Keratinocyte (primary cell): ENCODE measurements around the gene AKAP13. TPM values are rescaled to one million over a fixed set of nuclear protein-coding genes. Genes with fewer than 3 reads are reported as not detected.

Source experiments
- DNase-seq: peaks from one replicate; pipeline ENCODE4 v3.0.0-alpha.2; 2011; ENCODE audit warnings: low read depth, missing footprints, low spot score
- FAIRE-seq: peaks from 2 replicates; lab custom pipeline; 2011; peaks lifted over from hg19 to GRCh38; lab: Jason Lieb, UNC
- H2AFZ ChIP-seq: 2 replicates; pipeline ENCODE4 v1.6.0; 2012; ENCODE audit warnings: low read length, control low read depth, inconsistent platforms; ENCODE audit not compliant: control insufficient read depth
- H3K27ac ChIP-seq: 2 replicates; pipeline ENCODE4 v1.5.1; 2011; ENCODE audit warnings: low read length; ENCODE audit not compliant: control insufficient read depth, insufficient read depth
- H3K27me3 ChIP-seq: 3 replicates; pipeline ENCODE4 v1.6.0; 2011; ENCODE audit warnings: low read length; ENCODE audit not compliant: control insufficient read depth, insufficient read depth; ENCODE audit errors: extremely low read depth
- H3K36me3 ChIP-seq, 2 experiments: 2 replicates in 1 of 2; 3 replicates in 1 of 2; pipeline ENCODE4 v1.5.1; 2011; ENCODE audit warnings: low read length in 2 of 2, mild to moderate bottlenecking in 1 of 2; ENCODE audit not compliant: control insufficient read depth in 2 of 2, insufficient read depth in 2 of 2; ENCODE audit errors: extremely low read depth in 1 of 2
- H3K4me1 ChIP-seq: 3 replicates; pipeline ENCODE4 v1.5.1; 2011; ENCODE audit warnings: low read length; ENCODE audit not compliant: control insufficient read depth, insufficient read depth; ENCODE audit errors: extremely low read depth
- H3K4me2 ChIP-seq: 3 replicates; pipeline ENCODE4 v1.6.0; 2011; ENCODE audit warnings: low read depth, low read length; ENCODE audit not compliant: control insufficient read depth, insufficient read depth; ENCODE audit errors: extremely low read depth
- H3K4me3 ChIP-seq, 3 experiments: fragments of 200-600 bp in 1 of 3; sonication (generic) in 1 of 3; 2 replicates in 2 of 3; 3 replicates in 1 of 3; pipeline ENCODE4 v1.5.1; 2011 to 2016; ENCODE audit warnings: low read length in 3 of 3, mild to moderate bottlenecking in 3 of 3, control low read depth in 2 of 3, inconsistent platforms in 1 of 3, low read depth in 1 of 3, mixed read lengths in 1 of 3, mixed run types in 1 of 3, moderate library complexity in 1 of 3; ENCODE audit not compliant: control insufficient read depth in 2 of 3, insufficient read depth in 2 of 3; ENCODE audit errors: extremely low read depth in 1 of 3
- H3K79me2 ChIP-seq: 2 replicates; pipeline ENCODE4 v1.6.0; 2012; ENCODE audit warnings: low read length; ENCODE audit not compliant: control insufficient read depth, insufficient read depth
- H3K9ac ChIP-seq: 3 replicates; pipeline ENCODE4 v1.6.0; 2011; ENCODE audit warnings: low read length; ENCODE audit not compliant: control insufficient read depth, insufficient read depth; ENCODE audit errors: extremely low read depth
- H3K9me1 ChIP-seq: 3 replicates; pipeline ENCODE4 v1.6.0; 2011; ENCODE audit warnings: low read length; ENCODE audit not compliant: control insufficient read depth, insufficient read depth; ENCODE audit errors: extremely low read depth
- H3K9me3 ChIP-seq: 2 replicates; pipeline ENCODE4 v1.5.1; 2012; ENCODE audit warnings: low read depth, low read length; ENCODE audit not compliant: control insufficient read depth
- H4K20me1 ChIP-seq: 3 replicates; pipeline ENCODE4 v1.6.0; 2011; ENCODE audit warnings: low read length; ENCODE audit not compliant: control insufficient read depth, insufficient read depth; ENCODE audit errors: extremely low read depth
- EZH2 ChIP-seq: IDR thresholded peaks from one replicate; pipeline ENCODE4 v1.6.1; 2012; ENCODE audit warnings: inconsistent platforms, mild to moderate bottlenecking, low read length, moderate library complexity
- dilution Hi-C: fragments of 300-500 bp; cut with MboI; formaldehyde crosslinking; loops from one replicate; pipeline ENCODE4 v1.7.0; 2020; ENCODE audit warnings: low sequenced_read_pairs; ENCODE audit not compliant: extremely low pct_ligation_motif_present
- polyA plus RNA-seq, 5 experiments: library from polyadenylated mRNA; depleted of rRNA in 3 of 5; stranded (reverse) in 3 of 5; stranded (forward) in 1 of 5; unstranded in 1 of 5; fragments of >200 nt; gene quantifications; 1 replicate in 1 of 5; 2 replicates in 3 of 5; 3 replicates in 1 of 5; pipeline versions ENCODE4 v1.2.1 to v1.2.3, GENCODE V29; 2011 to 2012; ENCODE audit warnings: missing spikeins in 2 of 5, low read depth in 1 of 5, low replicate concordance in 1 of 5
- TF ChIP-seq, protein P1 (sequence below), 3 experiments: IDR thresholded peaks in 1 of 3; conservative IDR thresholded peaks in 1 of 3; optimal IDR thresholded peaks in 1 of 3; 2 replicates in 2 of 3; 3 replicates in 1 of 3; pipeline versions ENCODE3 to v1.5.1; 2011; ENCODE audit warnings: low read length in 3 of 3, mild to moderate bottlenecking in 3 of 3, moderate library complexity in 2 of 3, control low read depth in 1 of 3, inconsistent platforms in 1 of 3; ENCODE audit not compliant: insufficient read depth in 2 of 3; ENCODE audit errors: extremely low read depth in 1 of 3

AKAP13 gene
- polyA plus RNA-seq, 1 donor (not counting 4 experiments of a cell fraction or from before 2014, with no cell fraction given), result 16.7 TPM

DNA sequence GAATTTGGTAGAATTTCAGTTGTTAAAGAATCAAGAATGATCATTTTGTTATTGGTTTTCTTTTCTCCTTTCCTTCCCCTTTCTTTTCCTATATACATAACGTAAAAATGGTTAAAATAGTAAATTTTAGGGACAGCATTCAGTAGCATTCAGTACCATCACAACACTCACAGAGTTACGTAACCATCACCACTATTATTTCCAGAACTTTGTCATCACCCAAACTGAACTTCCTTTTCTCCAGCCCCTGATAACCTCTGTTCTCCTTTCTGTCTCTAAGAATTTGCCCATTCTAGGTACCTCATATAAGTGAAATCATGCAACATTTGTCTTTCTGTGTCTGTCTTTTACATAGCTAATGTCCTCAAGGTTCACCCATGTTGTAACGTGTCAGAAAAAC is 165.3 kb downstream of the AKAP13 start:
- H4K20me1 ChIP-seq, result no peaks in the 10 kb centered on the region
- H3K9ac ChIP-seq, result no peak overlapping the region
- peaks cover 0 to 10% of the 10 kb centered on the region in 2 experiments for H3K36me3 ChIP-seq
- H3K9me3 ChIP-seq, result no peaks in the 10 kb centered on the region
- TF ChIP-seq EZH2, result no peak
- TF ChIP-seq, protein P1, sequence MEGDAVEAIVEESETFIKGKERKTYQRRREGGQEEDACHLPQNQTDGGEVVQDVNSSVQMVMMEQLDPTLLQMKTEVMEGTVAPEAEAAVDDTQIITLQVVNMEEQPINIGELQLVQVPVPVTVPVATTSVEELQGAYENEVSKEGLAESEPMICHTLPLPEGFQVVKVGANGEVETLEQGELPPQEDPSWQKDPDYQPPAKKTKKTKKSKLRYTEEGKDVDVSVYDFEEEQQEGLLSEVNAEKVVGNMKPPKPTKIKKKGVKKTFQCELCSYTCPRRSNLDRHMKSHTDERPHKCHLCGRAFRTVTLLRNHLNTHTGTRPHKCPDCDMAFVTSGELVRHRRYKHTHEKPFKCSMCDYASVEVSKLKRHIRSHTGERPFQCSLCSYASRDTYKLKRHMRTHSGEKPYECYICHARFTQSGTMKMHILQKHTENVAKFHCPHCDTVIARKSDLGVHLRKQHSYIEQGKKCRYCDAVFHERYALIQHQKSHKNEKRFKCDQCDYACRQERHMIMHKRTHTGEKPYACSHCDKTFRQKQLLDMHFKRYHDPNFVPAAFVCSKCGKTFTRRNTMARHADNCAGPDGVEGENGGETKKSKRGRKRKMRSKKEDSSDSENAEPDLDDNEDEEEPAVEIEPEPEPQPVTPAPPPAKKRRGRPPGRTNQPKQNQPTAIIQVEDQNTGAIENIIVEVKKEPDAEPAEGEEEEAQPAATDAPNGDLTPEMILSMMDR (optimal IDR thresholded peaks at IDR 0.05 in 1 of 3, IDR thresholded peaks at IDR 0.05 in 1 of 3, conservative IDR thresholded peaks at IDR 0.05 in 1 of 3; ENCODE audit: extremely low read depth in 1 of 3, insufficient read depth in 2 of 3, low read length in 3 of 3), result no peak
- H2AFZ ChIP-seq, result no peak overlapping the region
- peaks cover 6% of the 10 kb centered on the region for H3K4me1 ChIP-seq
- no peak overlapping the region for H3K4me2 ChIP-seq
- H3K27ac ChIP-seq, result no peak overlapping the region
- H3K79me2 ChIP-seq, result no peaks in the 10 kb centered on the region
- H3K27me3 ChIP-seq, result no peaks in the 10 kb centered on the region
- DNase-seq (no peak), FAIRE-seq (no peak)
- H3K9me1 ChIP-seq, result no peaks in the 10 kb centered on the region
- H3K4me3 ChIP-seq, result no peak overlapping the region
- dilution Hi-C loops, result no loop called here

DNA sequence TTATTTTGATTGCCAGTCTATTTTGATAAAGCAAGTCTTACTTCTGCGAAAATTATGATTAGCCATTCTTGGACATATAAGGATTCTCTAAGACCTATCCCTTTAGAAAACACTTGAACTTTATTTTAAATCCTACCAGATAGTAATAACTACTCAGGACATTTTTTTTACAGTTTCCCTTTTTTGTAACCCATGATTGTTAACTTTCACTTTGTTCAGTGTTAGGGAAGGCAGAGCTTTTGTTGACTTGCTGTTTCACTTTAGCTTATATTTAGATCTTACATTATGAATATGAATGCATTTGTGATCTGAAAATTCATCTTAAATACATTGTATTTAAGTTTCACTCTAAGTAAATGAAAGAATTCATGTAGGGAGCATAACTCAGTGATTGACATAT is 167.0 kb downstream of the AKAP13 start:
- Histone ChIP-seq H3K4me1 (peaks cover 5% of the 10 kb centered on the region), H4K20me1 (no peaks in the 10 kb centered on the region), H3K27ac (no peak overlapping the region), H3K9me3 (no peaks in the 10 kb centered on the region), H3K9ac (no peak overlapping the region), H2AFZ (no peak overlapping the region), H3K4me2 (no peak overlapping the region), H3K36me3 (peaks cover 0 to 10% of the 10 kb centered on the region in 2 experiments), H3K4me3 (no peak overlapping the region), H3K9me1 (no peaks in the 10 kb centered on the region), H3K79me2 (no peaks in the 10 kb centered on the region), H3K27me3 (no peaks in the 10 kb centered on the region)
- TF ChIP-seq EZH2, result no peak
- TF ChIP-seq, protein P1 (optimal IDR thresholded peaks at IDR 0.05 in 1 of 3, IDR thresholded peaks at IDR 0.05 in 1 of 3, conservative IDR thresholded peaks at IDR 0.05 in 1 of 3; ENCODE audit: extremely low read depth in 1 of 3, insufficient read depth in 2 of 3, low read length in 3 of 3), result no peak
- dilution Hi-C loops, result no loop called here
- no peak for FAIRE-seq
- no peak for DNase-seq
